Erythroblast (primary cell): ENCODE data around the gene VANGL1.

Source experiments
- GATA1 ChIP-seq: IDR thresholded peaks from 2 replicates; pipeline ENCODE4 v1.6.1; 2011; ENCODE audit warnings: low read depth, mild to moderate bottlenecking, control low read depth, low read length, moderate library complexity
- POLR2A ChIP-seq: IDR thresholded peaks from 2 replicates; pipeline ENCODE4 v1.6.1; 2011; ENCODE audit warnings: mild to moderate bottlenecking, low read length

- TF ChIP-seq POLR2A (peak; percentile 51), GATA1 (no peak)
Observed at GRCh38 chr1:115641762-115642167, at the start of gene VANGL1.
